ENCODE results near the gene CACNA2D1.
"Not testable (repeated sequence)": the region's sequence is repeated elsewhere in the genome, so short reads cannot be mapped to it uniquely, and the experiment has no call there.

The CACNA2D1 gene

GRCh38 chr7:82389876-82390275 is 53.7 kb downstream of the CACNA2D1 start:
- DNase-seq = no peak

DNA sequence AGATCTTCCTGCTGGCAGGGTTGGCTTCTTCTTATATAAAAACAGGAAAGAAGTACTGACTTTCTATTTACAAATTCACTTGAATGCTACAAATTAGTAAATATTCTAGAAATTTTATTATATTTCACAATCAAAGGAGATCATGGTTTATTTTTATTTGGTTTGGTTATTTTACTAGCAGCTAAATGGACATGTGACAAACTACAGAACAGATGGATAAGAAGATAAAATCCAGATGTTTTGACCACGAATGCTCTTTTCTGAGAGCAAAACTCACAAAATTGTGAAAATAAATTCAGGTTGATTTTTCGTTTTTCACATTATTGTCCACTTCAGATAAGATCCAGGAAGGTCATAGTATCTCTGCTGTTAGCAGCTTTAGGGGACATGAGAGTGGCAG is 55.4 kb downstream of the CACNA2D1 start:
- DNase-seq = no peak

GRCh38 chr7:82386571-82386970 is 57.0 kb downstream of the CACNA2D1 start:
- DNase-seq = not testable (repeated sequence)

DNA sequence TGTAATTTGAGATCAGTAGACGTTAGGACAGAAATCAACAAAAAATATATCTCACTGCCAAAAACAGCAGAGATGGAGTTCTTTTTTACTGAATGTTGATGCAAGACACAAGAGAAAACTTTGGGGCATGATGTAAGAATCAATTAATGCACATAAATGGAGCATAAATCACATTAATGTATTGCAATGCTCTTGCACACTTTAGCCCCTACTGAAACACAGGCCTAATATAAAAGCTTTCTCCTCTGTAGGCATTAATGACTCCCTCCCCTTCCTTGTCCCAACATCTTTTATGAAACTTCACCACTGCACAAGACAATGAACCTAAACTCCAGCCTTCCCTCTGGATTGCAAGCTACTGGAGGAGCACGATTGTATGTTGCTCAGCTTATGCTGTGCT is 58.8 kb downstream of the CACNA2D1 start:
- DNase-seq = no peak

DNA sequence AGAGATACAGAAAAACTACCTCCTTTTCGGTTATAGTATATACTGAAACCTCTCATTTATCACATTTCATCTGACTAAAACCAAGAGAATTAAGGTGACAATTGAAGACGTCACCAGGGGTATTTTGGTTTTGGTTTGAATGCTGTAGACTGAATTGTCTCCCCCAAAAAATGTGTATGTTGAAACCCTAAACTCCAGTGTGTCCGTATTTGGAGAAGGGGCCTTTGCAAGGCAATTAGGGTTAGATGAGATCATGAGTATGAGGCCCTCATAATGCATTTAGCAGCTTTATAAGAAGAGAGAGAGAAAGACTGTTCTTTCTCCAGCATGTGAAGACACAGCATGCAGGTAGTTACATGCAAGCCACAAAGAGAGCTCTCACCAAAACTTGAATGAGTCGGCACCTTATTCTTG is 59.5 kb downstream of the CACNA2D1 start:
- DNase-seq = no peak

GRCh38 chr7:82382276-82382675 is 61.3 kb downstream of the CACNA2D1 start:
- no peak for DNase-seq

DNA sequence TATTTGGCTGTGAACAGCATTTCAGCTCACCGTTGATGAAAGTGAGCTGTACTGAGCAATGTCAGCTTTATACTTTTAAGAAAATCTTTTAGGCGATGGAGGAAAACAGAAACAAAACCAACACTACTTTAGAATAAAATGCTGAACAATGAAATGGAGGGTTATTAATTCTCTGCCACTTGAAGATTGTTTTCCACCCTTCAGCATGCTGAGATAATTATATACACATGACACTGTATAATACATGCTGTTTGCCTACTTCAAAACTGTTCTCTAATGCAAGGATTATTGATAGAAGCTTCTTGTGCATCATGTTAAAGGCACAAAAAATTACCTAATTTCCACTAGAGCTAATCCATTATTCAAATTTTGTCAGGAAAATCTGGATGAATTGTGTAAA is 66.8 kb downstream of the CACNA2D1 start:
- DNase-seq = no peak

- DNase-seq = no peak
Observed at GRCh38 chr7:82375713-82376112, 67.9 kb downstream of the CACNA2D1 start.

DNA sequence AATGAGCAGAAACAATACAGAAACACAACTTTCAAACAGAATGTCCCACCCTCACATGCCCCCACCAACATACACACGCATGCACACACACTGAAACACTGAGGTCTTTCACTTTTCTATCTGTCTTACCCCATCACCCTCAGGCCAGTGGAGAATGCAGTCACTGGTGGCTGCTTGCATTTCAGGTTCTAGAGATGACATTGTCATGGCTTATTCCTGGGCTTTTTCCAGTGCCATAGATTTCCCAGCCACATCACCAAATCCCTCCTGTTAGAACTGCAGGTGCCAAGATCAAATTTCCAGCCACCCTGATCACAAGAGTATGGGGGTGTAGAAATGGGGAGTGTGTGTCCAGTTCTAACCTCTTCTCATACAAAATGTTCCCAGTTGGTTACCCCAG is 68.4 kb downstream of the CACNA2D1 start:
- DNase-seq = no peak

DNA sequence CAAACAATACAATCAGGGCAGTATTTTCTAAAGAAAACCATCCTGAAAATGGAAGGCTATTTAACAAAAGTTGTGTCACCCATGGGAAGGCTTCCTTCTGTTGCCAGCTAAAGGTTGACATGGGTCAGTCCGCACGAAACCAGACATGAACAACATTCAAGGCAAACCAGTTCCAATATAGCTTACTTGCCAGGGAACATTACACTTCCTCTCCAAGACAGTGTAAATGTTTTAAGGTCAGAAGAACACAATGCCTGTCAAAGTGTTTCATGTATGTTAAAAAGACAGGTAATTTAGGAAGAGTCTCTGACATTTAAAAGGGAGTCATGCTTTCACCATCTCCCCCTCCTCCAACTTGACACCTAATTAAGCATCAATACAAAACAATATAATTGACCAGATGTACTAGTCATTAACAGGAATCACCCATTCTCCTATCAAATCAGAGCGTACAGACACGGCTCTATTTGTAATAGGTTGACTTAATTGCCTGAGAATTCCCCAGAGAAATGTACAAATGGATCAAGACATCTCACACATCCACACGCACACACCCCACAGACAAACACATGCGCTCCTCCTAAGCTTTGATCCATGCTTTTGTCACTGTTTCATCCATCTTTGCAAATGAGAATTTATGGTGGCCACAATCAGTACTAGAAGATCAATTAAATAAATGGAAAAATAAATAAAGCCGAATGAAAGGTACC is 69.5 kb downstream of the CACNA2D1 start:
- no peak for DNase-seq

GRCh38 chr7:82364671-82365070 is 78.9 kb downstream of the CACNA2D1 start:
- no peak for DNase-seq

GRCh38 chr7:82364048-82364447 is 79.5 kb downstream of the CACNA2D1 start:
- no peak for DNase-seq

GRCh38 chr7:82362129-82362706 is 81.4 kb downstream of the CACNA2D1 start:
- DNase-seq = no peak

- DNase-seq = no peak
Observed at GRCh38 chr7:82360591-82361368, 82.8 kb downstream of the CACNA2D1 start.

GRCh38 chr7:82359426-82359825 is 84.2 kb downstream of the CACNA2D1 start:
- DNase-seq = no peak

DNA sequence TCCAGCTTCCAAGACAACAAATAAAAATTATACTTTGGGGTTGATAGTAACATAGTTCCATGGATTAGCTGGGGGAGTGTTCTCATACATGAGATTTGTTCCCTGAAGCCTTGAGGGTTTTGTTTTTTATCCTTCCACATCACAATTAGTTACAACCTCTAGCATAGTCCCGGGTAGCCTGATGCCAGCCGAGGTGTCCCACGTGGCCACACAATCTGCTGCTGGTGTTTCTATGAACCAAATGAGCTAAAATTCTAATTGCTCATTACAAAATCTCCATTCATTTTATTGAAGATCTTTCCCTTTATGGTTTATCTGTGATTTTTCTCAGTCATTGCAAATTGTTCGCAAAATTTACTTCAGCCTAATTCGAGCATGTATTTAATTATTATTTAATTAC is 84.7 kb downstream of the CACNA2D1 start:
- no peak for DNase-seq

DNA sequence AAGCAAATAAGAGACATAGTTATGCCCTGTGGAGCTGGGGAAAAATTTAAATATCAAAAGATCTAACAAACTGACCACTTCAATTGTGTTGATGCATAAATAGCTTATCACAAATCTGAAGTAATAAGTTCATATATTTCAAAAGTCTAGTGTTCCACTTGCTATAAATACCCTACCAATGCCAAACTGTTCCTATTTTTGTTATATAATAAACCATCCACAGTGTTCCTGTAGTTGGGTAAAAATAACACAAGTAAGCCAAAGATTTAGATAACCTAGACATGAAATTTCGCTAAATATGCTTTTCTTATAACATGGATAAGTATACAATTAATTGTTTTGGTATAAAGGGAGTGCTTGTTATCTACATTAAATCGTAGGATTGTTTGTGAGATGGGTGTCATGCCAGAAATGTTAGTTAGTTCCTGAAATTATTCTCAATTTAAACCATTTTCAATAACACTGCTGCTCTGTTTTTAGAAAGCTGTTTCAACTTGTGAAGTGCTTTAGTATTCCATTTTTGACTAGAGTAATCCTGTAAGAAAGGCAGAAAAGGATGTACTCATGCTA is 85.5 kb downstream of the CACNA2D1 start:
- DNase-seq = no peak

DNA sequence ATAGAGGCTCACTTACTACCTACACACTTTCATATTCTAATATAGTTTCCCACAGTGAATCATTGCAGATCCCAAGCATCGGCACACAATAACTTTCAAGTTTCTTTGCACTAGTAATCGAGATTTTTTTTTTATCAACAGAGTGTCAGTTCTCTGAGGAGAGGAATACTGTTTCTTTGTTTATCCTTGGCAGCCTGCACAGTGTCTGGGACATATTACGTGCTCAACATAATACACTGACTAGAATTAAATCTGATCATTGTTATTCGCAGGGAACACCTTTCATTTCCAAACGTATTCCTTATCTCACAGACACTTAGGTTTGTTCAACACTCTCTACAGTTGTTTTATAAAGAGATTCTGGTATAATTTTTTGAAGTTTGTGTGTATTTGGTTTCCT is 95.3 kb downstream of the CACNA2D1 start:
- DNase-seq = no peak

GRCh38 chr7:82347808-82348207 is 95.8 kb downstream of the CACNA2D1 start:
- DNase-seq = no peak

DNA sequence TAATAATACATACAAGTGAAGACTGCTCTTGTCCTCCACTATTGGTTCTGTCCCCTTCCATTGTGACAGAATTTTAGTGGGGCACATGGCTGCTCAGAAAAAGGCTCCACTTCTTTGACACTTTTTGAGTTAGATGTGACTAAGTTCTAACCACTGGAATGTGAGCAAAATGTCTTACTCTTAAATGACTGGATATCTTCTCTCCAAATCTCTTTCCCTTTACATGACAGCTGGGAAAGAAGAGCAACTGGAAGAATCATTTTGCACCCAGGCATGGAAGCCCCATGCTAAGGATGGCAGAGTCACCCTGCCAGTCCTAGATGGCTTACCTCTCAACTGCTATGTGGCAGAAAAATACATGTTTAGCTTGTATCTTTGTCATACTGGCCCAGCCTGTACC is 97.7 kb downstream of the CACNA2D1 start:
- DNase-seq = no peak

DNA sequence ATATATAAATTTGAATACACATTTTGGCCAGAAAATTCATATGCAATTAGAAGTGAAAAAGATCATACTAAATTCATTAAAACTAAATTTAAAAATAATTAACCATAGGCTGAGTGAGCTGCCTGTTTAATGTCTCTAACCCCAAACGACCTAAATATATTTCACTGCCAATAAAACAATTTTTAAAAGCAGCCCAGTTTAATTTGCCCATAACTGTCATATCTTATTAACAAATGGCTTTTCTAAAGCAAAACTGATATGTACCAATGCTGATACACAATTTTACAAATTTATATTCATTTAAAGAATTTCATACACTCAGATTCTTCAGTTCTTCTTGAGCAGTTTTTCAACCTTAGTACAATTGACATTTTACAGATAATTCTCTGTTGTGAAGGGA is 99.9 kb downstream of the CACNA2D1 start:
- DNase-seq = no peak

GRCh38 chr7:82339958-82340357 is 103.6 kb downstream of the CACNA2D1 start:
- no peak for DNase-seq

- no peak for DNase-seq
Observed at GRCh38 chr7:82335927-82336326, 107.7 kb downstream of the CACNA2D1 start.

GRCh38 chr7:82335001-82335400 is 108.6 kb downstream of the CACNA2D1 start:
- no peak for DNase-seq
